Endothelial cell of umbilical vein (primary cell): ENCODE data around the gene EPHA4.

Experiments
- EZH2 ChIP-seq: IDR thresholded peaks from 2 replicates; pipeline ENCODE4 v1.6.1; 2012; ENCODE audit warnings: borderline replicate concordance, low read depth, mild to moderate bottlenecking, moderate library complexity, low read length, inconsistent platforms; ENCODE audit not compliant: severe bottlenecking
- FOS ChIP-seq: IDR thresholded peaks from 2 replicates; pipeline ENCODE4 v1.6.1; 2011; ENCODE audit warnings: mild to moderate bottlenecking, low read length, moderate library complexity, borderline replicate concordance; ENCODE audit not compliant: insufficient read depth
- POLR2A ChIP-seq: IDR thresholded peaks from 2 replicates; pipeline ENCODE4 v1.6.1; 2012; ENCODE audit warnings: low read depth, mild to moderate bottlenecking, control low read depth, low read length
- TF ChIP-seq, protein P1 (sequence below): IDR thresholded peaks from 2 replicates; pipeline ENCODE4 v1.6.1; 2011; ENCODE audit not compliant: insufficient read depth, insufficient read length

DNA sequence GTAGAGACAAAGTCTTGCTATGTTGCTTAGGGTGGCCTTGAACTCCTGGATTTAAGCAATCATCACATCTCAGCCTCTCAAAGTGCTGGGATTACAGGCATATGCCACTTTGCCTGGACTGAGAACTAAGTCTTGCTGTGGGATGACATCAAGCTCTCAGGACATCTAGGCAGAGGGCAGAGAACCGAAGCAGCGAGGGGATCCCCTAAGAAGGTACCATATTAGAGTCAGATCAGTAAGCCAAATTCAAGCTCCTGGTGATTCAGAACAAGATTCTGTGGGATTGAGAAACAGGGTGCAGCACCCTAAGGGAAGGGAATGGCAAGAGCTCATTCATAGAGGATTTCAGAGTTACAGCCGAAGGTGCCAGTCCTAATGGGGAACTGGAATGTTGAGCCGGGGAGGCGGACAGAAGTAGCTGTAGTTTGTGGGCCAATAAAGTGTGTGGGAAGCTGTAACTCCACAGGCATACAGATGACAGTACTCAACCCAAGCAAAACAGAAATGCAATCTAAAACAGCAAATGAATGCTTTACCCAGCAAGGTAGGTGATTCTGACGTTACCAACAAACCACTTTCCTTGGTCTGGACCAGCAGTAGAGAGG is 30.9 kb downstream of the EPHA4 start:
- TF ChIP-seq EZH2 (no peak), FOS (no peak), POLR2A (no peak)
- TF ChIP-seq, protein P1, sequence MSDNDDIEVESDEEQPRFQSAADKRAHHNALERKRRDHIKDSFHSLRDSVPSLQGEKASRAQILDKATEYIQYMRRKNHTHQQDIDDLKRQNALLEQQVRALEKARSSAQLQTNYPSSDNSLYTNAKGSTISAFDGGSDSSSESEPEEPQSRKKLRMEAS, result no peak
